ENCODE results near the gene NCAPH2.

NCAPH2 gene

GRCh38 chr22:50527921-50528681 lies 20.1 kb downstream of the NCAPH2 start:
- H3K27me3 ChIP-seq (replicated peaks), result no peaks in the 10 kb centered on the region
- no peak overlapping the region for H3K27ac ChIP-seq
- TF ChIP-seq, protein P1, sequence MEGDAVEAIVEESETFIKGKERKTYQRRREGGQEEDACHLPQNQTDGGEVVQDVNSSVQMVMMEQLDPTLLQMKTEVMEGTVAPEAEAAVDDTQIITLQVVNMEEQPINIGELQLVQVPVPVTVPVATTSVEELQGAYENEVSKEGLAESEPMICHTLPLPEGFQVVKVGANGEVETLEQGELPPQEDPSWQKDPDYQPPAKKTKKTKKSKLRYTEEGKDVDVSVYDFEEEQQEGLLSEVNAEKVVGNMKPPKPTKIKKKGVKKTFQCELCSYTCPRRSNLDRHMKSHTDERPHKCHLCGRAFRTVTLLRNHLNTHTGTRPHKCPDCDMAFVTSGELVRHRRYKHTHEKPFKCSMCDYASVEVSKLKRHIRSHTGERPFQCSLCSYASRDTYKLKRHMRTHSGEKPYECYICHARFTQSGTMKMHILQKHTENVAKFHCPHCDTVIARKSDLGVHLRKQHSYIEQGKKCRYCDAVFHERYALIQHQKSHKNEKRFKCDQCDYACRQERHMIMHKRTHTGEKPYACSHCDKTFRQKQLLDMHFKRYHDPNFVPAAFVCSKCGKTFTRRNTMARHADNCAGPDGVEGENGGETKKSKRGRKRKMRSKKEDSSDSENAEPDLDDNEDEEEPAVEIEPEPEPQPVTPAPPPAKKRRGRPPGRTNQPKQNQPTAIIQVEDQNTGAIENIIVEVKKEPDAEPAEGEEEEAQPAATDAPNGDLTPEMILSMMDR (IDR thresholded peaks at IDR 0.05; ENCODE audit: low read depth, low read length, missing control alignments), result no peak
- no peak for DNase-seq
- in situ Hi-C loops (cut with HindIII; ENCODE audit: low pct_ligation_motif_present, low sequenced_read_pairs), result no loop called here
- H3K4me3 ChIP-seq (ENCODE audit: low read depth, low read length), result no peak overlapping the region
- peaks cover 7% of the 10 kb centered on the region for H3K36me3 ChIP-seq (replicated peaks)

DNA sequence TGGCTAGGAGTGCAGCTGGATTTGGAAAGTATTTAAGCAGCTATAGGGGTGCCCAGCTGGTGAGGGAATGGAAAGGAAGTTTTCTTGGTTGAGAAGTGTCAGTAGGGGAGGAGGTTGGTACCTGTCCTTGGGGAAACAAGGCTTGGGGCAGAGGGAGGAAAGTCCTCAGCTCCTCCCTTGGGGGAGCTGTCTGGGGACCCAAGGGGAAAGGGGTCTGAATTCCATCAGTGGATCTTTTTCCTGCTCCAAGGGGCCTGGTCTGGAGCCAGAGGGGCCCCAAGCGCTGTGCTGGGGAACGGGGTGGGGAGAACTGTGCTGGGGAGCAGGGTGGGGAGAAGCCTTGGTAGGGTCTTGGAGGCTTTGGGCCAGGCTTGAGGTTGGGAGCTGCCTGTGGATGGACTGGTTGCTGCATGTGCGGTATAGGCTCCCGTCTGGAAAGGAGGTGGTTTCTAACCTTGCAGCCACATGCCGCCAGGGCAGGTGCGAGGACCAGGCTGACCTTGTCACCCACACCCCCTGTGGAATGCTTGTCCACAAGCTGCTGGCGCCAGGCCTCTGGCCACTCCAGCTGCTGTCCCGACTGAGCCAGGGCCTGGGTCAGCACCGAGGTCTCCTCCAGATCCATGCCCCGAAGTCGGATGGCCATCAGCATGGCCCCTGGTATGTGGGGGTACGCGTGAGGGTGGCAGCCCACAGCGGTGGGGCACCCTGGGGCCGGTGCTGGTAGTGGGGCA lies 20.8 kb downstream of the NCAPH2 start:
- H3K27ac ChIP-seq, result no peak overlapping the region
- TF ChIP-seq, protein P1 (IDR thresholded peaks at IDR 0.05; ENCODE audit: low read depth, low read length, missing control alignments), result no peak
- no peaks in the 10 kb centered on the region for H3K27me3 ChIP-seq (replicated peaks)
- in situ Hi-C loops (cut with HindIII; ENCODE audit: low pct_ligation_motif_present, low sequenced_read_pairs), result no loop called here
- H3K36me3 ChIP-seq (replicated peaks), result no peaks in the 10 kb centered on the region
- no peak for DNase-seq
- H3K4me3 ChIP-seq (ENCODE audit: low read depth, low read length), result no peak overlapping the region

- in situ Hi-C loops (cut with HindIII; ENCODE audit: low pct_ligation_motif_present, low sequenced_read_pairs), result no loop called here
- no peak overlapping the region for H3K27ac ChIP-seq
- no peaks in the 10 kb centered on the region for H3K36me3 ChIP-seq (replicated peaks)
- no peaks in the 10 kb centered on the region for H3K27me3 ChIP-seq (replicated peaks)
- no peak for DNase-seq
- peak overlapping the region; percentile 41 for H3K4me3 ChIP-seq (ENCODE audit: low read depth, low read length)
- TF ChIP-seq, protein P1 (IDR thresholded peaks at IDR 0.05; ENCODE audit: low read depth, low read length, missing control alignments), result no peak
These were observed 21.4 kb downstream of the NCAPH2 start for GRCh38 chr22:50529416-50529896.

GRCh38 chr22:50529897-50530579 lies 22.0 kb downstream of the NCAPH2 start, which contains the start of gene TYMP:
TSS of gene TYMP (minus strand) at chr22:50530012. CDS start at chr22:50529709, 303 bp downstream.
- TF ChIP-seq, protein P1 (IDR thresholded peaks at IDR 0.05; ENCODE audit: low read depth, low read length, missing control alignments), result no peak
- peak within 1 kb of the TSS; percentile 5 for H3K27ac ChIP-seq
- DNase-seq, result peak; percentile 49
- peak within 1 kb of the TSS; percentile 43 for H3K4me3 ChIP-seq (ENCODE audit: low read depth, low read length)
- in situ Hi-C loops (cut with HindIII; ENCODE audit: low pct_ligation_motif_present, low sequenced_read_pairs), result no loop called here
- H3K27me3 ChIP-seq (replicated peaks), result no peaks in the 10 kb centered on the region
- H3K36me3 ChIP-seq (replicated peaks), result no peaks in the 10 kb centered on the region

GRCh38 chr22:50530580-50530876 lies 22.5 kb downstream of the NCAPH2 start:
- no peaks in the 10 kb centered on the region for H3K27me3 ChIP-seq (replicated peaks)
- no peak for DNase-seq

More at GRCh38 chr22:50530580-50530876, 22.5 kb downstream of the NCAPH2 start:
- Histone ChIP-seq H3K36me3 (replicated peaks) (no peaks in the 10 kb centered on the region), H3K4me3 (ENCODE audit: low read depth, low read length) (peak overlapping the region; percentile 43), H3K27ac (peak overlapping the region; percentile 5)
- in situ Hi-C loops (cut with HindIII; ENCODE audit: low pct_ligation_motif_present, low sequenced_read_pairs), result no loop called here
- TF ChIP-seq, protein P1 (IDR thresholded peaks at IDR 0.05; ENCODE audit: low read depth, low read length, missing control alignments), result no peak
